ENCODE measurements around the gene LUZP1. TPM values are rescaled to one million over a fixed set of nuclear protein-coding genes. Genes with fewer than 3 reads are reported as not detected.
A peak's percentile ranks its signal among the peaks of the same experiment; 100 is the strongest.

LUZP1 gene
- total RNA-seq, 1 donor from 2014 or later: 23.2 TPM

DNA sequence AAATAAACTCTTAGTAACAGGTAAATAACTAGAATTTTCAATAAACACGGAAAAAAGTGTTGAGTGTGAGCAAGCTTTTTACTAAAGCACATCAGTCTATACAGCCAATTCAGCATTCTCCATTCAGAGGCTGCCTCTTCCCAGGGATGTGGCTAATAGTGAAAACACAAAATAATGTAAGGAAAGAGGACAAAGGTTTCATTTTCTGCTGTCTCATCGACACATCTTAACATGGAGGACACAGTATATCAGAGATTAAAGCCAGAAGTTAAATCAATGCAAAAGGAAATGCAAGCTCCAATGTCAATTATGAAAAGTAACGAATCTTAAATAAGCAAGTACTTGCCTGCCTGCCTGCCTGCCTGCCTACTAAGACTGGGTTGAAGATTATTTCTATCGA lies 43.2 kb downstream of the LUZP1 start:
- H3K9me3 Mint-ChIP-seq: no peaks in the 10 kb centered on the region
- H3K4me1 Mint-ChIP-seq: peaks cover 17% of the 10 kb centered on the region
- H3K27me3 Mint-ChIP-seq: no peaks in the 10 kb centered on the region
- H3K27ac Mint-ChIP-seq: no peak overlapping the region
- DNase-seq: no peak
- no peaks in the 10 kb centered on the region for H3K36me3 Mint-ChIP-seq (ENCODE audit: low read depth)
- intact Hi-C loops (cut with micrococcal nuclease): no loop called here
- no peak overlapping the region for H3K4me3 Mint-ChIP-seq

DNA sequence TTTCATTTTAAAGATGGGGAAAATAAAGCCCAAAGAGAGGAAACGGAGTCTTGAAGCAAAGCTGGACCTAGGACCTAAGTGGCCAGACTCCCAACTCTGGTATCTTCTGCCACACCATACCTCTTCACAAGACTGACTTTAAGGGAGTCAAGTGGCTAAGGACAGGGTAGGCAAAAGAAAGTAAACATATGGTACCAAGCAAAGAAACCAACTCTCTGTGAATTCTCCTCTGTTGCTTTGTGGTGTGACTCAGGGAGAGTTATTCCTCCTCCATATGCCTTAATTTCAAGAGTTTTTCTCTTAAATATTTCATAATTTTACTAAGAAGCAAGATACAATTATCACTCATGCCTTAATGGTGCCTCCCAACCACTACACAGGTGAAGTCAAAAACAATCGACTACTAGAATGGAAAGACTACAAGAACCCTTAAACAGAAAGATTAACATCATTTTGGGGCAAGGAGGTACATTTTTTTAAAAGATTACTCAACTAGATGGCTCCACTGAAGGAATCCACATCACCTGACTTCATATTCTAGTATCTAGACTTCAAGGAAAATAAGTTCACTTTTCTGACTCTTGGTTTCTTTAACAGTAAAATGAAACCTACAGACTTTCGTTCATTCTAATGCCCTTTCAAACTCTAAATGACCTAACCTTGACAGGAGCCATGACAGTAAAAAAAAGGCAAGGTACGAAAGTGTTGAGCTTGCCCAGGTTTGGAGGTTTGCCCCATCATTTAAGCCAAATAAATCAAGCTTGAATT lies 44.2 kb downstream of the LUZP1 start:
- Mint-ChIP-seq H3K36me3 (ENCODE audit: low read depth) (no peaks in the 10 kb centered on the region), H3K4me3 (no peak overlapping the region), H3K27ac (no peak overlapping the region), H3K9me3 (no peaks in the 10 kb centered on the region), H3K4me1 (peaks cover 25% of the 10 kb centered on the region), H3K27me3 (no peaks in the 10 kb centered on the region)
- intact Hi-C loops (cut with micrococcal nuclease): no loop called here
- DNase-seq: no peak

DNA sequence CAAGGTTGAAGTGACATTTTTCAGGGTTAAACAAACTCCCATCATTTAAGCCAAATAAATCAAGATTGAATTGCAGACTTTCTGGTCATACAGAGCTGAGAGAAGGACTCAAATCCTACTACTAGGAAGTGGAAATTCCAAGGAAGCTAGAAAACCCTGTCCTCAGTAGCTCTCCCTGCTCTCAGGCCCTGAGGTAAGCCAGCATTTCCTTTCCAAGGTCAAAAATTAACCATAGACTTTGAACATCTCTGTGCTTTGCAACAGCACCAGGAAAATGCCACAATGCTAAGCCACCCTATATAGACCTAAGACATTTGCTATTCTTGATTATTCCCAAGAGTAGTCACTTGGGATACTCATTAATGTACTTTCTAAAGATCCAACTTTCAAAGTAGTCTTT lies 45.1 kb downstream of the LUZP1 start:
- Mint-ChIP-seq H3K4me1 (peaks cover 34% of the 10 kb centered on the region), H3K4me3 (no peak overlapping the region), H3K27me3 (no peaks in the 10 kb centered on the region), H3K36me3 (ENCODE audit: low read depth) (no peaks in the 10 kb centered on the region), H3K27ac (no peak overlapping the region), H3K9me3 (no peaks in the 10 kb centered on the region)
- no peak for DNase-seq
- intact Hi-C loops (cut with micrococcal nuclease): no loop called here

DNA sequence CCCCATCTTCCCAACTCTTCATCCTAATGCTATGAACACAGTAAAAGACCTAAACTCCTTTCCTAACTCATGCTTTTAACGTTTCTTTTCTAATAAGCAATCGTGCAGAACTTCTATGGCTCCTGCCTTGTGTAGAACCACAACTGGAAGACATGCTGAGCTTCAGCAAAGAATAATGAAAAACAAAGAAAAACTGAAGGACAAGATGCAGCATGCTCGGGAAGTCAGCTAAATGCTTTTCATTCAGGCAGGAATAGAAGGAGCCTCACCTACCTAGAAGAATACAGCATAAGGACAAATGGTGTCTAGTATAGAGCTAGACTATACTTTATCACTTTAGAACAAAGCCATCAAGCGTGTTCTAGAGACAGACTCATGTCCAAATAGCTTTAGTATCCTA lies 45.9 kb downstream of the LUZP1 start:
- intact Hi-C loops (cut with micrococcal nuclease): no loop called here
- Mint-ChIP-seq H3K4me1 (peaks cover 35% of the 10 kb centered on the region), H3K27ac (no peak overlapping the region), H3K4me3 (no peak overlapping the region), H3K9me3 (no peaks in the 10 kb centered on the region), H3K27me3 (no peaks in the 10 kb centered on the region), H3K36me3 (ENCODE audit: low read depth) (peaks cover 2% of the 10 kb centered on the region)
- DNase-seq: no peak

DNA sequence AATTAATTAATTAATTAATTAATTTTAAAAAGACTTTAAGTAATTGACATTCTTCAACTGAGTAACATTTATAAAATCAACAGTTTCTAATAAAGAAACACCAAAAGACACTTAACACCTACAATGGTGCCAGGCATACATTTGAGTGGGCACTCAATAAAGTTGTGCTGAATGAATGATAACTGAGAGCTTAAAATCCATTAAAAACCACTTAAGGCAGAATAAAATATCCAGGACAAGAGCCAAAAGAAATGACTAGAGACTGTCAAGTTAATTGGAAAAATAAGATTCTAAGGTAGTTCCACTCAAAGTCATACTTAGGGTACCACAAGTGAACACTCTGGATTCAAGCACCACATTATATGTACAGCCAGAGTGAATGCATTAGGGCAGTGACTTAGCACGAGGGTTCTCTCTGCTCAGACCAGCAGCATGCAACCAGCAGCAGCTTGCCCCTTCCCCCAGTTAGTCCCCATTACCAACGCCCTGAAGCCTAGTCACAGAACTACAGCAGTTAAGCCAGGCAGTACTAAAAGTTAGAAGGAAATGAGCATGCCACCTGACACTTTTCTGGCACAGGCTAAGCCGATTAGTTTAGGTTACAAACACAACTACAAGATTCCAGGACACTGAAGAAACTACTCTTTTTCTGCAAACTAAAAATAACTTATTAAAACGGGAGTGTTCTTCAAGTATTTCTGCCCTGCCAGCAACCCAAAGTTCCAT lies 46.5 kb downstream of the LUZP1 start:
- Mint-ChIP-seq H3K4me1 (peaks cover 38% of the 10 kb centered on the region), H3K36me3 (ENCODE audit: low read depth) (peaks cover 3% of the 10 kb centered on the region), H3K9me3 (no peaks in the 10 kb centered on the region), H3K27ac (peak overlapping the region; percentile 25), H3K27me3 (no peaks in the 10 kb centered on the region), H3K4me3 (no peak overlapping the region)
- intact Hi-C loops (cut with micrococcal nuclease): no loop called here
- DNase-seq: no peak

DNA sequence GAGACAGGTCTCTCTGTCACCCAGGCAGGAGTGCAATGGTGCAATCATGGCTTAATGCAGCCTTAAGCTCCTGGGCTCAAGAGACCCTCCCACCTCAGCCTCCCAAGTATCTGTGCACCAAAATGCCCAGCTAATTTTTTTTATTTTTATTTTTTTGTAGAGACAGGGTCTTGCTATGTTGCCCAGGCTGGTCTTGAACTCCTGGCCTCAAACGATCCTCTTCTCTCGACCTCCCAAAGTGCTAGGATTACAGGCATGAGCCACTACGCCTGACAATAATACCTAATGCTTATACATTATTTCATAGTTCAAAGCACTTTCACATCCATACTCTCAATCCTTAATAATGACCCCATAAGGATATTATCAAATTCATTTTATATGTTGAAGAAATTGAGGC lies 48.3 kb downstream of the LUZP1 start:
- no peak overlapping the region for H3K27ac Mint-ChIP-seq
- DNase-seq: no peak
- H3K4me3 Mint-ChIP-seq: no peak overlapping the region
- intact Hi-C loops (cut with micrococcal nuclease): no loop called here
- H3K4me1 Mint-ChIP-seq: peaks cover 48% of the 10 kb centered on the region
- no peaks in the 10 kb centered on the region for H3K27me3 Mint-ChIP-seq
- H3K36me3 Mint-ChIP-seq (ENCODE audit: low read depth): peaks cover 3% of the 10 kb centered on the region
- H3K9me3 Mint-ChIP-seq: no peaks in the 10 kb centered on the region

DNA sequence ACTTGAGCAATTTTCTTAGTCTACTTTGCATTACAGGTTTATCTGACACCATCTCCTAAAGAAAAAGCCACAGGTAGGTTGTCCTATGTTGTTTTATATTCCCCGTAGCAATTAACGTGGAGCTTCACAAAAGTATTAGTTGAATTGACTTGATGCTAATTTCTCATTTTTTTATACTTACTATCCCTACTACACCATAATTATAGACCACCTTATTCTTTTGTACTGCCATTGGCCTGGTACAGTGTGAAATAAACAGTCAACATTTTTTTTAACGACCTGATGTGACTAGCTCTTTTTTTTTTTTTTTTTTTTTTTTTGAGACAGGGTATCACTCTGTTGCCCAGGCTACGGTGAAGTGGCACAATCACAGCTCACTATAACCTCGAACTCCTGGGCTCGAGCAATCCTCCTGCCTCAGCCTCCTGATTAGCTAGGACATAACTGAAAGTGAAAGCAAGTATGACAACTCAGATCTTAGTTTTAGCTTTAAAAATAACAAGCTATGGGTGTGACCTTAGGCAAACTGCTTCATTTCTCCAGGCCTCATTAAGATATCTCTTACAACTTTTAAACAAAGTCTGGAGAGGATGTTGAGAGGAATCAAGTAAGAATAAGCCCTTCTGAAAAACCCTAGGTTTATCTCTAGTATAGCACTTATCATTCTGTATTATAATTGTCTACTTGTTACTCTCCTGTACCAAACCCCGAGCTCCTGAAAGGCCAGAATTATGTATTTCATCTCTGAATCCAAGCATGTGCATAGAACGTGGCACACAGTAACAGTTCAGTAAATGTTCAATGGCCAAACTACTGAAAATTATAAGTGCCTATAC lies 49.5 kb downstream of the LUZP1 start:
- peak overlapping the region; percentile 73 for H3K27ac Mint-ChIP-seq
- no peaks in the 10 kb centered on the region for H3K9me3 Mint-ChIP-seq
- H3K27me3 Mint-ChIP-seq: no peaks in the 10 kb centered on the region
- peak; percentile 87 for DNase-seq
- peaks cover 54% of the 10 kb centered on the region for H3K4me1 Mint-ChIP-seq
- intact Hi-C loops (cut with micrococcal nuclease): no loop called here
- H3K4me3 Mint-ChIP-seq: peak overlapping the region; percentile 62
- H3K36me3 Mint-ChIP-seq (ENCODE audit: low read depth): peaks cover 3% of the 10 kb centered on the region

DNA sequence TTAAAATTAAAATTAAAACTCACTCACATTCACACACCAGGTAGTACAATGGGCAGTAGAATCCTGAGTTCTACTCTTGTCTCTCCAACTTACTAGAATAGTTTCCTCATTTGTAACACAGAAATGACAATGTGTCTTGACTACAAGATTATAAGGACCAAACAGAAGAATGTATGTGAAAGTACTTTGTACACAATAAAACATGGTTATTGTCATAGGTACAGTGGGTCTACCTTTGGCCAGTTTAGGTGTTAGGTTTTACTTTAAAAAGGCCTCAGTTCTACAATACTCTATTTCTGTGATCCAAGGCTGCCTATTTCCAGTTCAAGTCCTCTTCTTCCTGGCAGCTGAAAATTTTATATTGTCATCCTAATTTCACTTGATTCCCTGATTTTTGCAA lies 50.2 kb downstream of the LUZP1 start:
- intact Hi-C loops (cut with micrococcal nuclease): no loop called here
- no peak for DNase-seq
- Mint-ChIP-seq H3K9me3 (no peaks in the 10 kb centered on the region), H3K27me3 (no peaks in the 10 kb centered on the region), H3K27ac (peak overlapping the region; percentile 73), H3K4me1 (peaks cover 51% of the 10 kb centered on the region), H3K36me3 (ENCODE audit: low read depth) (peaks cover 3% of the 10 kb centered on the region), H3K4me3 (no peak overlapping the region)

DNA sequence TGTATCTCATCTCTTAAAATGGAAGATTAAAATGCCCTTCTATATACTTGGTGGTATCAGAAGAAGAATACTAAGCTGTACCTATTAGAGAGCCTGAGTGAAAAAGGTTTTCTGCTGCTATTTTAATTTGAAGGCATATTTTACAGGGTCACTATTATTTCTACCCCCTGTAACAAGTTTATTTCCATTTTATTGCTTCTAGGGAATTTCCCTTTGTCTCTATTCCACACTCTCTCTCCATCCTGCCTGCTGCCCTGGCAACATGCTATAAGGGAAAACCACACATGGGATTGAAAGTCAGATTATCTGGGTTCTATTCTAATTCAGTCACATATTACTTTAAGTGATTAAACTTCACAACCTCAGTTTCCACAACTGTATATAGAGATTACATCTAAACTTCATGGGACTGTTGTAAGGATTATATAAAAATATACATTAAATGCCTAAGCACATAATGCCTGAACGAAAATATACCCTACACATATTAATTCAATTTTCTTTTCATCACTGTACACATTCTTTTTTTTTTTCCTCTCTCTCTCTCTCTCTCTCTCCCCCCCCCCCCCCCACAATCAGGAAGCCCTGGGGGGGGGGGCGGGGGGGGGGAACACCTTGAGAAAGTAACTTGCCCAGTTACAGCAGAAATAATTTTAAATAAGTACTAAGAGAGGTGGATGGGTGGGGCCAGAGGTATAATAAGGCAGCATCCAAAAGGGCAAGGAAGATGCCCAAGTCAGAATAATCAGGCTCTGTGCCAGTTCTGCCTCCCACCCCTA lies 51.5 kb downstream of the LUZP1 start:
- H3K4me3 Mint-ChIP-seq: no peak overlapping the region
- no peak for DNase-seq
- H3K27me3 Mint-ChIP-seq: no peaks in the 10 kb centered on the region
- H3K9me3 Mint-ChIP-seq: no peaks in the 10 kb centered on the region
- H3K36me3 Mint-ChIP-seq (ENCODE audit: low read depth): peaks cover 6% of the 10 kb centered on the region
- intact Hi-C loops (cut with micrococcal nuclease): no loop called here
- H3K4me1 Mint-ChIP-seq: peaks cover 57% of the 10 kb centered on the region
- no peak overlapping the region for H3K27ac Mint-ChIP-seq

DNA sequence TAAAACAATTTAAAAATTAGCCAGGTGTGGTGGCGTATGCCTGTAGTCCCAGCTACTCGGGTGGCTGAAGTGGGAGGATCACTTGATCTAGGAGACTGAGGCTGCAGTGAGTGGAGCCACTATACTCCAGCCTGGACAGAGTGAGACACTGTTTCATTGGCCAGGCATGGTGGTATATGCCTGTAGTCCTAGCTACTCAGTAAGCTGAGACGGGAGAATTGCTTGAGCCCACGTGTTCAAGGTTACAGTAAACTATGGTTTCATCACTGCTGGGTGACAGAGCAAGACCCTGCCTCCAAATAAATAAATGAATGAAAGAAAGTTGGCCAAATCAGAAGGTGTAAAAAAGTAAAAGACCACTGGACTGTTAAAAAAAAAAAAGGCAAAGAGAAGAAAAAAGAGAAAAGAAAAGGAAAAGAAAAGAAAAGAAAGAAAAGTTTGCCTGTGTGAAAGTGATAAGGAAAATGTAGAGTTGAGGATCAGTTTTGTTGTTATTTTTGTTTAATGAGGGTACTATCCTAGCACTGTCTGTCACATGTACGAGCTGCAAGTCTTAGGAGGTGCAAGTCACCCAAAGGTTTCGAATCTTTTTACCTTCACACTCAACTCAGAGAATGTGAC lies 52.3 kb downstream of the LUZP1 start:
- Mint-ChIP-seq H3K36me3 (ENCODE audit: low read depth) (peaks cover 6% of the 10 kb centered on the region), H3K4me1 (peaks cover 64% of the 10 kb centered on the region), H3K9me3 (no peaks in the 10 kb centered on the region), H3K27ac (no peak overlapping the region), H3K4me3 (no peak overlapping the region), H3K27me3 (no peaks in the 10 kb centered on the region)
- intact Hi-C loops (cut with micrococcal nuclease): no loop called here
- no peak for DNase-seq

DNA sequence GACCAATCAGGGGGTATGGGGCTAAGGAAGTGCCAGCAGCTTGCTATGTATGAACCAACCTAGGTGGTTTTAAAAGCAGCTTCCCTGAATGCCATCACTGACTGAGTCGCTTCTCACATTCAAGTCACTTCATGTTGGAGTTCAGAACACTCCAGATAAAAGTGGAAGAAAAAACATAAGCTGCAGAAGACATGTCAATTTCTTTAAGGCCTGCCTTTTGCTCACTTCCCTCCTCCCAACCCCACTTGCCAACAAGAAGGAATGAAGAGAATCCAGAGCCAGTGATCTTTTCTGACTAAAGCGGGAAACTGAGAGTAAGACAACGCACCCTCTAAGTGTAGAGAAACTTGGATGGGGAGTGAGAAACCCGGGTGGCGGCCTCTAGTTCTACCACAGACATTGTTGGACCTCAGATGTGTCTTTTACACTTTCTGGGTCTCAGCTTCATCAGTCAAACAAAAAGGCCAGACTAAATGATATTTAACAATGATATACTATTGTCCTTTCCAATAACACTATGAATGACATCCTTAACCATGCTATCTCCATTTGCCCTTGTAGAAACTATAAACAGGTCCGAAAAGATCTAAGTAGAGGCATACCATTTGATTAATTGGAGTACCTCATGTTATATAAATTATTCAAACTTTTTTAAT lies 54.1 kb downstream of the LUZP1 start:
- peaks cover 62% of the 10 kb centered on the region for H3K4me1 Mint-ChIP-seq
- H3K4me3 Mint-ChIP-seq: no peak overlapping the region
- intact Hi-C loops (cut with micrococcal nuclease): no loop called here

DNA sequence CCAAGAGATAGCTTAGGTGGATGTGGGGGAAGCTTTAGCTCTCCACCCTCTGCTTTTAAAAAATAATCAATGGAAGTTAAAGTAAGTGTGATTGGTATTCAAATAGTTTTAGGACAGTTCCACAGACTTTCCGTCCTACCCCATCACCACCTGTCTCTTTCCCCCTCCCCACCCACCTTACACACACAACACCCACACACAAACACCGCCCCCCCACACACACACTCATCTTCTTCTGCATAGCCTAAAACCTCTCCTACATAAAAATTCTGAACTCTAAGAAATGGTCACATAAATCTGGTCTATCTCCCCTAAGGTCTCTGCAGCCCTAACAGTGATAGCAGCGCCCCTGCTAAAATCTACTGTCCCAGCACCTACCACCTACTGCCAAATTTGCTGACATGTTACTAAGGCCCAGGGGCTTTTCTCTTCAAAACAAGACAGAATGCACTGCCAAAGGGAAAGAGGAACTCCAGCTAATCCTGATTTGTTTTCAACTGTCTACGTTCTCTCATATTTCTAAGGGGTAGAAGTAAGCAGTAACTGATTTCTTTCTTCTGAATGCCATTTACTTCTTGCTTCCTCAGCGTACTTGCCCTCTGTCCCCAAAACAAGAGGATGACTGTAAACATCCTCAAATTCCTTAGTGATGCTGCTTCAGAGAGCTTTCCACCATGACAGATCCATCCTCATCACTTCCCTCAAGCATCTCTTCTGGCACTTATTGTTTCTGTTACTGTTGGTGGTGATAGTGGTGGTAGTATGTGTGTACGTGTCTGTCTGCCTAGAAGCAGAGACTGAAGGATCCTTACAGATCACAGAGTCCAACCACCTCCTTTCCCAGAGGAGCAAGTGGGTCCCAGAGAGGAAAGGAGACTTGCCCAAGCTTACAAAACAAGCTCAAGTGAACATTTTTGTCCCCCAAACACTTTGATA lies 56.8 kb downstream of the LUZP1 start:
- intact Hi-C loops (cut with micrococcal nuclease): no loop called here
- no peak for DNase-seq
- H3K9me3 Mint-ChIP-seq: no peaks in the 10 kb centered on the region
- H3K4me3 Mint-ChIP-seq: no peak overlapping the region
- no peaks in the 10 kb centered on the region for H3K27me3 Mint-ChIP-seq
- peaks cover 17% of the 10 kb centered on the region for H3K36me3 Mint-ChIP-seq (ENCODE audit: low read depth)
- peaks cover 59% of the 10 kb centered on the region for H3K4me1 Mint-ChIP-seq
- peak overlapping the region; percentile 3 for H3K27ac Mint-ChIP-seq

More for the DNA sequence above, 54.1 kb downstream of the LUZP1 start:
- Mint-ChIP-seq H3K36me3 (ENCODE audit: low read depth) (peaks cover 6% of the 10 kb centered on the region), H3K27me3 (no peaks in the 10 kb centered on the region), H3K27ac (no peak overlapping the region), H3K9me3 (no peaks in the 10 kb centered on the region)
- DNase-seq: no peak
